HEK293 (cell line): ENCODE measurements around the gene SLC1A2.

Experiments
- CTCF ChIA-PET: fragments of 350-600 bp; formaldehyde crosslinking; extraction: SDS; loops from one replicate; lab custom pipeline; 2021; ENCODE audit warnings: antibody characterized with exemption; lab: Yijun Ruan, JAX
- POLR2A ChIA-PET: fragments of 300-600 bp; formaldehyde crosslinking; extraction: SDS; loops from one replicate; lab custom pipeline; 2020; ENCODE audit warnings: antibody characterized with exemption, inconsistent platforms; lab: Yijun Ruan, JAX
- H3K27ac ChIP-seq: fragments of 200-500 bp; sonication (Bioruptor generic); 2 replicates; pipeline ENCODE4 v1.5.1; 2014; ENCODE audit warnings: low read depth, low read length, control low read depth, inconsistent platforms; ENCODE audit errors: extremely low read depth
- H3K36me3 ChIP-seq, 2 experiments: fragments of 200-500 bp in 1 of 2; sonication (Bioruptor generic) in 1 of 2; 1 replicate in 1 of 2; 2 replicates in 1 of 2; pipeline ENCODE4 v1.5.1; 2014 to 2017; ENCODE audit warnings: inconsistent platforms in 2 of 2, low read length in 2 of 2; ENCODE audit not compliant: control insufficient read depth in 2 of 2, insufficient read depth in 1 of 2
- H3K4me1 ChIP-seq: fragments of 200-500 bp; sonication (Bioruptor generic); 2 replicates; pipeline ENCODE4 v1.5.1; 2014; ENCODE audit warnings: mild to moderate bottlenecking, low read length, inconsistent platforms; ENCODE audit not compliant: control insufficient read depth, insufficient read depth
- H3K4me3 ChIP-seq: 2 replicates; pipeline ENCODE4 v1.5.1; 2011; ENCODE audit warnings: low read depth, mild to moderate bottlenecking, control low read depth, low read length, moderate library complexity
- H3K9me3 ChIP-seq: fragments of 200-500 bp; sonication (Bioruptor generic); 2 replicates; pipeline ENCODE4 v1.5.1; 2014; ENCODE audit warnings: low read depth, low read length, inconsistent platforms; ENCODE audit not compliant: control insufficient read depth, insufficient read depth
- ATF2 ChIP-seq: fragments of 450-650 bp; formaldehyde crosslinking; IDR thresholded peaks from 2 replicates; pipeline ENCODE4 v1.5.1; 2016; ENCODE audit warnings: missing biosample characterization, missing genetic modification characterization, low read depth
- BCL11A ChIP-seq: fragments of 450-650 bp; formaldehyde crosslinking; IDR thresholded peaks from 2 replicates; pipeline ENCODE4 v1.5.1; 2016; ENCODE audit warnings: low read depth, missing biosample characterization, missing genetic modification characterization
- SCRT2 ChIP-seq: fragments of 450-650 bp; formaldehyde crosslinking; IDR thresholded peaks from 2 replicates; pipeline ENCODE4 v1.5.1; 2016; ENCODE audit warnings: missing biosample characterization, missing genetic modification characterization
- TSHZ1 ChIP-seq: fragments of 450-650 bp; formaldehyde crosslinking; IDR thresholded peaks from 2 replicates; pipeline ENCODE4 v1.5.1; 2016; ENCODE audit warnings: missing biosample characterization, missing genetic modification characterization, borderline replicate concordance
- YY2 ChIP-seq: fragments of 450-650 bp; formaldehyde crosslinking; IDR thresholded peaks from 2 replicates; pipeline ENCODE4 v1.5.1; 2016; ENCODE audit warnings: missing biosample characterization, missing genetic modification characterization
- ZBTB26 ChIP-seq: fragments of 450-650 bp; formaldehyde crosslinking; optimal IDR thresholded peaks from 2 replicates; pipeline ENCODE3; 2016; ENCODE audit warnings: missing biosample characterization, mild to moderate bottlenecking, missing genetic modification characterization
- ZFHX2 ChIP-seq: fragments of 450-650 bp; formaldehyde crosslinking; conservative IDR thresholded peaks from 2 replicates; pipeline ENCODE4 v1.5.1; 2016; ENCODE audit warnings: missing biosample characterization, missing genetic modification characterization
- ZNF157 ChIP-seq: fragments of 450-650 bp; formaldehyde crosslinking; IDR thresholded peaks from 2 replicates; pipeline ENCODE4 v1.5.1; 2016; ENCODE audit warnings: missing biosample characterization, missing genetic modification characterization
- ZNF23 ChIP-seq: fragments of 450-650 bp; formaldehyde crosslinking; IDR thresholded peaks from 2 replicates; pipeline ENCODE4 v1.5.1; 2016; ENCODE audit warnings: missing biosample characterization, missing genetic modification characterization, borderline replicate concordance
- ZNF248 ChIP-seq: fragments of 450-650 bp; formaldehyde crosslinking; IDR thresholded peaks from 2 replicates; pipeline ENCODE4 v1.5.1; 2017; ENCODE audit warnings: missing biosample characterization, missing genetic modification characterization
- ZNF26 ChIP-seq: fragments of 450-650 bp; formaldehyde crosslinking; IDR thresholded peaks from 2 replicates; pipeline ENCODE4 v1.5.1; 2016; ENCODE audit warnings: missing biosample characterization, missing genetic modification characterization
- ZNF266 ChIP-seq: fragments of 450-650 bp; formaldehyde crosslinking; IDR thresholded peaks from 2 replicates; pipeline ENCODE4 v1.5.1; 2016; ENCODE audit warnings: missing biosample characterization, missing genetic modification characterization, low read depth
- ZNF37A ChIP-seq: fragments of 450-650 bp; IDR thresholded peaks from 2 replicates; pipeline ENCODE4 v1.5.1; 2018; ENCODE audit warnings: missing biosample characterization, missing genetic modification characterization
- ZNF416 ChIP-seq: fragments of 450-650 bp; formaldehyde crosslinking; IDR thresholded peaks from 2 replicates; pipeline ENCODE4 v1.5.1; 2016; ENCODE audit warnings: missing biosample characterization, missing genetic modification characterization
- ZNF530 ChIP-seq: fragments of 450-650 bp; formaldehyde crosslinking; IDR thresholded peaks from 2 replicates; pipeline ENCODE4 v1.5.1; 2016; ENCODE audit warnings: low read depth, missing biosample characterization, missing genetic modification characterization
- ZNF623 ChIP-seq: fragments of 450-650 bp; formaldehyde crosslinking; IDR thresholded peaks from 2 replicates; pipeline ENCODE4 v1.5.1; 2016; ENCODE audit warnings: missing biosample characterization, missing genetic modification characterization
- ZNF654 ChIP-seq: fragments of 450-650 bp; formaldehyde crosslinking; IDR thresholded peaks from 2 replicates; pipeline ENCODE4 v1.5.1; 2016; ENCODE audit warnings: low read depth, missing biosample characterization, missing genetic modification characterization
- ZNF658 ChIP-seq: fragments of 450-650 bp; formaldehyde crosslinking; IDR thresholded peaks from 2 replicates; pipeline ENCODE4; 2016; ENCODE audit warnings: missing biosample characterization, missing genetic modification characterization
- ZNF747 ChIP-seq: fragments of 450-650 bp; formaldehyde crosslinking; IDR thresholded peaks from 2 replicates; pipeline ENCODE4 v1.5.1; 2016; ENCODE audit warnings: missing biosample characterization, missing genetic modification characterization
- ZNF843 ChIP-seq: fragments of 450-650 bp; formaldehyde crosslinking; IDR thresholded peaks from 2 replicates; pipeline ENCODE4 v1.5.1; 2016; ENCODE audit warnings: missing biosample characterization, missing genetic modification characterization
- ZSCAN30 ChIP-seq: fragments of 450-650 bp; IDR thresholded peaks from 2 replicates; pipeline ENCODE4 v1.5.1; 2018; ENCODE audit warnings: missing biosample characterization, mild to moderate bottlenecking, missing genetic modification characterization, moderate library complexity

The SLC1A2 gene

GRCh38 chr11:35347173-35347878 lies 72.0 kb downstream of the SLC1A2 start:
- no peaks in the 10 kb centered on the region for H3K36me3 ChIP-seq
- no peaks in the 10 kb centered on the region for H3K4me1 ChIP-seq
- TF ChIP-seq BCL11A (tag by site-specific recombination) (no peak), ZNF530 (tag by site-specific recombination) (no peak), ZNF416 (no peak), YY2 (no peak), ZBTB26 (tag by site-specific recombination) (no peak), ZNF157 (tag by site-specific recombination) (no peak), ATF2 (tag by site-specific recombination) (no peak), SCRT2 (tag by site-specific recombination) (no peak), ZSCAN30 (tag by site-specific recombination) (no peak)
- POLR2A ChIA-PET, result no interaction called here
- no peaks in the 10 kb centered on the region for H3K9me3 ChIP-seq
- CTCF ChIA-PET, result interaction anchor here (0.7 kb wide), 1 partner anchor 1297 kb away, joined by 4 read pairs; no protein-coding TSS in a partner anchor
- H3K27ac ChIP-seq, result no peak overlapping the region
- no peak overlapping the region for H3K4me3 ChIP-seq

GRCh38 chr11:35346472-35347156 lies 72.7 kb downstream of the SLC1A2 start:
- H3K4me1 ChIP-seq, result no peaks in the 10 kb centered on the region
- no peaks in the 10 kb centered on the region for H3K9me3 ChIP-seq
- TF ChIP-seq ZNF37A (tag by site-specific recombination) (no peak), TSHZ1 (tag by site-specific recombination) (no peak), ZNF654 (tag by site-specific recombination) (no peak), ZNF26 (tag by site-specific recombination) (no peak), ZNF747 (no peak), ZNF623 (tag by site-specific recombination) (no peak), ZNF658 (tag by site-specific recombination) (no peak), ZNF266 (tag by site-specific recombination) (no peak), ZFHX2 (tag by site-specific recombination) (no peak), ZNF23 (tag by site-specific recombination) (no peak), ZNF843 (tag by site-specific recombination) (no peak), ZNF248 (tag by site-specific recombination) (no peak)
- no peak overlapping the region for H3K4me3 ChIP-seq
- POLR2A ChIA-PET, result no interaction called here
- CTCF ChIA-PET, result interaction anchor here (0.7 kb wide), 1 partner anchor 1296 kb away, joined by 4 read pairs; no protein-coding TSS in a partner anchor
- no peaks in the 10 kb centered on the region for H3K36me3 ChIP-seq
- H3K27ac ChIP-seq, result no peak overlapping the region
